GM21529 (cell line): ENCODE data around the gene CDCA7L.

Source experiments
- ATAC-seq: cut with Tn5 transposase; IDR thresholded peaks from one replicate; pipeline ENCODE4 v1.9.1; 2021; ENCODE audit not compliant: unreplicated experiment

Gene CDCA7L

GRCh38 chr7:21945454-21946221, at the start of gene CDCA7L:
Gene CDCA7L (minus strand): TSS chr7:21945899. CDS start chr7:21945804, 95 bp downstream.
- ATAC-seq = peak; percentile 82

DNA sequence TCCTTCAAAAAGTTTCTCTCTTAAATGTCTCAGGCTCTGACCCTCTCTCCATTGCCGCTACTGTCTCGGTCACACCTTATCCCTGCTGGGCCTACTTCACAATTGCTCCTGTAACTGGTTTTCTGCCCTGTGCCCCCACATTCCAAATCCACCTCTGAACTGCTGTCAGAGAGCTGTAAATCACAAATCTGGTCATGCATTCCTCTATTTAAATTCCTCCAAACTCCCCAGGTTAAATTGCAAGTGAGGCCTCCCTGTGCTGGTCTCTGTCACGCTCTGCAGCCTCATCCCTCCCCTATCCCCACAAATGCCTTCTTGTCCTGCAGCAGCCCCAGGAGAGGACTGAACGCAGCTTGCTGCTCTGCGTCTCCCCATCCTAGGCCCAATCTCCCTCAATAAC, 40.4 kb upstream of the CDCA7L start:
- no peak for ATAC-seq

- no peak for ATAC-seq
Observed at GRCh38 chr7:21984042-21984441, 38.3 kb upstream of the CDCA7L start.

GRCh38 chr7:21983056-21983455, 37.4 kb upstream of the CDCA7L start:
- no peak for ATAC-seq

- ATAC-seq = no peak
Observed at GRCh38 chr7:21981524-21981923, 35.8 kb upstream of the CDCA7L start.

DNA sequence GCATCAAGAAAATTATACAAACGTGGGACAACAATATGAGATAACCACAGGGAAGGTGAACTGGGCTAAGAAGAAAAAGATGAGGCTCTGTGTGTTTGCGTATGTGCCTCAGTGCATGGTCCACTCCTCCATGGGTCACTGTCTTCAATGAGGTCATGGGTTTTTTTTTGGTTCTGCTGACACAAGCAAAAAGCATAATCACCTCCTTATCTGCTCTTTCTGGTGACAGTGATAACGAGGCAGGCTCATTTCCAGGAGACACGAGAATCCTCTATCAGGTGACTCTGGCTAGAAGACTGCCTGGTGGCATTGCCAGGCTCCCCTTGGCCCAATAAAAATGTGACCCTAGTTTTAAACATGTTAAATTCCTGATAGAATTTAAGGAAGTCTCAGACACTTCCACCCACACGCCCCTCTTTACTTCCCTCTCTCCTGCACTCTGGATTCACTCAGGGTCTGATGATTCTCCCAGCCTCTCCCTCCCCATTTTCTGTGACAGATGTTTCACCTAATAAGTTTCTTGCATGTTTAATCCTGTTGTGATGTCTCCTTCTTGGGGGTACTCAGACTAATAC, 35.3 kb upstream of the CDCA7L start:
- ATAC-seq = no peak

GRCh38 chr7:21972397-21972784, 26.7 kb upstream of the CDCA7L start:
- ATAC-seq = no peak

DNA sequence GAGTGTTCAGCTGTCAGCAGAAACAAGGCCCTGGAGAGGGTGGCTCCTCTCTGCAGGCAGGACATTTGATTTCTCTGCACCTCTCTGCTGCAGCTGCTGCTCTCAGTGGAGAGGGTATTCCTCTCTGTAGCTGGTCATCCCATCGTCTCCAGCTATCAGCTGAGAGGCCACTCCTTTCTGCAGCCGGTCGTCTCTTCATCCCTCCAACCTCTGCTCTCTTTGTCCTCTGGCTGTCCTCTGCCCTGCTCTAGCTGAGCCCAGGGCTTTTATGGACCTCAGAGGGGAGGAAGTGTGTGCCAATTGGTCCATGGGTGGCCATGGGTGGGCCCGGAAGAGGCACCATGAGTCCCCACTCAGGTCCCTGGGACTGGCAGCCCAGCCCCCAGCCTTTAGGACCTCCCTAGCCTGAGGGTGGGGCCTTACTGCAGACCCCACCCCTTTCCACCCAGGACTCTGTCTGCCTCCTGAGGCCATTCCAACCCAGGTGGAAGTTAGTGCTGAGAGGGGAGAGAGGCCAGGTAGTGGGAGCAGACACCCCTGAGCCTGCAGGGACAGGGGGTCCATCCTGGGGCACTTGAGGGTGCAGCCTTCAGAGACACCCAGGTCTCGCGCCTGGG, 26.2 kb upstream of the CDCA7L start:
- ATAC-seq = no peak

DNA sequence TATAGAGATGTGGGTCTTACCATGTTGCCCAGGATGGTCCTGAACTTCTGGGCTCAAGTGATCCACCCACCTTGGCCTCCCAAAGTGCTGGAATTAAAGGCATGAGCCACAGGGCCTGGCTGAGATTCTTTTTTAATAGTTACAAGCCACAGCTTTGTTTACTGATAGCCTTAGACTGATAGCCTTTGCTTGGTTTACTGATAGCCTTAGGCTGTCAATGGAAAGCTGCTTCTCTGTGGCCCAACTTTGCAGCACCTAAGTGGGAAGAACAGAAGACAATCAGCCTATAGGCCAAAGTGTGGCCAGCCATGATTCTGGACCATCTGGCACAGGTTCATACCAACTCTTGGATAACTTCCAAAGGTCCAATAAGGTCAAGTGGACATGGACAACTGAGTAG, 24.1 kb upstream of the CDCA7L start:
- no peak for ATAC-seq

- no peak for ATAC-seq
Observed at GRCh38 chr7:21967598-21968003, 21.9 kb upstream of the CDCA7L start.

GRCh38 chr7:21966271-21966670, 20.6 kb upstream of the CDCA7L start:
- ATAC-seq = peak; percentile 92

DNA sequence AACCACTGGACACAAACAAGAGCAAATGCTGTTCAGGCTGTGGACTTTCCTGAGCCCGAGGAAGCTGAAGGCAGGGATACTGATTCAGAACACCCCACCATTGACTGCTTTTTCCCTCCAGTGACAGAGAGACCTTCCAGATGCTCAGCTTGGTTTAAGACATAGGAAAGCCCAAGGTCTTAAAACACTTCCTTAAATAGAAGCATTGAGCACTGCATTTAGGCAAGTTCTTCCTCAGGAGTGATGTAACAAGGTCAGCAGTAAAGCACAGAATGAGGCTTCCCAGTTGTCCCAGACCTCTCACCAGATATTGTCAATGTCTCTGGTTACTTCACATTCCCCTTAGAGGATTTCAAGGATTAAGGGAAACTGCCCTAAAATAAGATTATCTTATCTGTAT, 19.6 kb upstream of the CDCA7L start:
- no peak for ATAC-seq

DNA sequence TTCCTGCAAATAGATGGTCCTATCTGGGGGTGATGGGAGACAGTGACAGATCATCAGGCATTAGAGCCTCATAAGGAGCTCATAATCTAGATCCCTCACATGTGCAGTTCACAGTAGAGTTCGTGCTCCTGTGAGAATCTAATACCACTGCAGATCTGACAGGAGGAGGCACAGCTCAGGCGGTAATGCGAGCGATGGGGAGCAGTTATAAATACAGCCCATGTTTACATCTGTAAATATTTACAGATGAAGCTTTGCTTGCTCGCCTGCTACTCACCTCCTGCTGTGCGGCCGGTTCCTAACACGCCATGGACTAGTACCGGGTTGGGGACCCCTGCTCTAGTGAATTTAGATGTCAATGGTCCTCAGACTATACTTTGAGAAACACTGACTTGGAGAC, 17.0 kb upstream of the CDCA7L start:
- ATAC-seq = no peak

GRCh38 chr7:21960922-21961321, 15.2 kb upstream of the CDCA7L start:
- ATAC-seq = no peak

DNA sequence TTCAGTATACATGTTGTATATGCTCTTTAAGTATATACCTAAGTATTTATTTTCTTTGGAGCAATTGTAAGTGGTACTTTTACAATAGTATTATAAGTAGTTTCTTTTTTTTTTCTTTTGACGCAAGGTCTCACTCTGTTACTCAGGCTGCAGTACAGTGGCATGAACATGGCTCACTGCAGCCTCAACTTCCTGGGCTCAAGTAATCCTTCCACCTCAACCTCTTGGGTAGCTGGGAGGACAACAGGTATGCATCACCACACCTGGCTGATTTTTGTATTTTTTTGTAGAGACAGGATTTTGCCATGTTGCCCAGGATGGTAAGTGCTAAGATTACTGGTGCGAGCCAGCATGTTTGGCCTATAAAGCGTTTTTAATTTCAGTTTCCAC, 13.7 kb upstream of the CDCA7L start:
- no peak for ATAC-seq

- no peak for ATAC-seq
Observed at GRCh38 chr7:21953781-21954180, 8.1 kb upstream of the CDCA7L start.

GRCh38 chr7:21948887-21949540, 3.3 kb upstream of the CDCA7L start:
- no peak for ATAC-seq

DNA sequence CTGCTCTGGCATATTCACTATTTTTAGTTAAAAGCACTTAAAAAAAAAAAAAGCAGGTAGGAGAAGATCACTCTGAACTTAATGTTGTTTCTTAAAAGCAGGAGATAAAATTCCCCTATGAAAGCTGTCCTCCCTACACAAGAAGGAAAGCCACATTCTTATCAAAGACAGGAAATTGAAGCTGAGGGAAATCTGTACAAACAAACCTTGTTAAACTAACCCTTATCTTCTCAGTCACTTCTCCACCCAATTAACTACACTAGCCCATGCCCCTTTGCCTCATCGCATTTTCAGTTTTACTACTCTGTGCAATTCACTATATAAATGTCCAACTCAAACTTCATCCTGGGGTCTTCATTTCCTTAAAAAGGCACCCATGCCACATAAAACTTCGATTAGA, 2.7 kb upstream of the CDCA7L start:
- ATAC-seq = no peak

DNA sequence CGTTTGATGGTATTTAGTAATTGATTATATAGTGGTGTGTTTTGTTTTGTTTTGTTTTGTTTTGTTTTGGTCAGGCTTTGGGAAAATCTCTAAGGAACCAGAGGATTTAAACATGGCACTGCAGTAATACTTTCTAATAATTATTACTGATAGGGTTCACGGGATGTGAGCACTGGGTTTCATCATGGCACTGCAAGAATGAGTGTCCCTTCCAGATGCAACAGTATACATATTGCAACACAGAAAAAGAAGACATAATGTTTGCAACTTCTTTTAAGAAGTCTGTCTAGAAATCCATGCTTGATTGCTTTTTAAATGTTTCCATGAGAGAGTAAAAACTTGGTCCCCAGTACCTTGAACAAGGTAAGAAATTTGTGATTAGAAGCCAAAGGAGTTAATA, 2.2 kb upstream of the CDCA7L start:
- no peak for ATAC-seq

DNA sequence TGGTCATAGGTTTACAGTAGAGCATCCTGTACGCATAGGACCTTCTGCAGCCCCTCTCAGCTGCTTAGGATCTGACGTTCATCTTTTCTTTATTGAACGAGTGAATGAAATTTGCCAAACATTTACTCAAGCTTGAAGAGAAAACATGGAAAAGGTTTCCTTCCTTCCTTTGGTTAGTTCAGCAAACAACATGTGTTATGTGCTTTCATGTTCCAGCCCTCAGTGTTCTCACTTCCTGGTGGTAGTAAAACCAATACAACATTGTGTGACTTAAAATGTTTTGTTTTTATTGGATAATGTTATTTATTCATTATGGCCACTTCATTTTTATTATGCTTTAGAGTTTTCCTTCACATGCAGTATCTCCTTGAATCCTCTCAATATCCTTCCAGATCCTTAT, 1.4 kb upstream of the CDCA7L start:
- no peak for ATAC-seq

GRCh38 chr7:21946222-21946709, 567 bp upstream of the CDCA7L start:
- ATAC-seq = no peak
